PC-9 (cell line): ENCODE data around the gene UST. TPM values are rescaled to one million over a fixed set of nuclear protein-coding genes. Genes with fewer than 3 reads are reported as not detected.

Experiments
- BruUV-seq: library from RNA; stranded (reverse); fragments of 400-500 nt; replicated peaks from 2 replicates; lab custom pipeline; 2021; lab: Mats Ljungman, UMichigan
- CTCF ChIA-PET: fragments of 300-600 bp; sonication (Branson Sonifier 250); formaldehyde crosslinking; loops from one replicate; lab custom pipeline; 2022; ENCODE audit warnings: antibody characterized with exemption; lab: Charles Lee
- POLR2A ChIA-PET: fragments of 300-600 bp; sonication (Branson Sonifier 250); formaldehyde crosslinking; loops from one replicate; lab custom pipeline; 2022; ENCODE audit warnings: antibody characterized with exemption; ENCODE audit not compliant: unreplicated experiment; lab: Charles Lee
- DNase-seq, 2 experiments: peaks; one replicate each; pipeline versions ENCODE4 v3.0.0 to v3.0.0-alpha.2; 2015 to 2022; ENCODE audit warnings: mixed read lengths in 1 of 2
- H2AFZ ChIP-seq: fragments of 200-600 bp; sonication (generic); 2 replicates; pipeline ENCODE4 v1.8.1; 2017; ENCODE audit warnings: antibody characterized with exemption
- H3F3A ChIP-seq: fragments of 200-600 bp; sonication (generic); 2 replicates; pipeline ENCODE4 v1.8.1; 2017; ENCODE audit warnings: antibody characterized with exemption, mild to moderate bottlenecking, low read depth; ENCODE audit not compliant: insufficient read depth
- H3K27ac ChIP-seq: fragments of 200-600 bp; sonication (generic); 2 replicates; pipeline ENCODE4 v1.6.1; 2016; ENCODE audit warnings: mixed run types
- H3K27me3 ChIP-seq: fragments of 200-600 bp; sonication (generic); 2 replicates; pipeline ENCODE4 v1.6.1; 2016; ENCODE audit warnings: low read depth, mixed run types; ENCODE audit not compliant: insufficient read depth
- H3K36me3 ChIP-seq: fragments of 200-600 bp; sonication (generic); 2 replicates; pipeline ENCODE4 v1.6.1; 2016; ENCODE audit warnings: low read depth, mixed run types
- H3K4me1 ChIP-seq: fragments of 200-600 bp; sonication (generic); replicated peaks from 2 replicates; pipeline ENCODE4 v1.6.1; 2016; ENCODE audit warnings: mixed run types; ENCODE audit not compliant: insufficient read depth
- H3K4me2 ChIP-seq: fragments of 200-600 bp; sonication (generic); 2 replicates; pipeline ENCODE4 v1.6.1; 2017; ENCODE audit warnings: mixed run types
- H3K4me3 ChIP-seq: fragments of 200-600 bp; sonication (generic); 2 replicates; pipeline ENCODE4 v1.6.1; 2016; ENCODE audit warnings: mixed run types
- H3K79me2 ChIP-seq: fragments of 200-600 bp; sonication (generic); 2 replicates; pipeline ENCODE4 v1.6.1; 2017; ENCODE audit warnings: low read depth, mixed run types
- H3K9me2 ChIP-seq: fragments of 200-600 bp; sonication (generic); 2 replicates; pipeline ENCODE4 v1.8.1; 2017; ENCODE audit warnings: mild to moderate bottlenecking; ENCODE audit not compliant: insufficient read depth
- H3K9me3 ChIP-seq: fragments of 200-600 bp; sonication (generic); 2 replicates; pipeline ENCODE4 v1.8.1; 2016; ENCODE audit warnings: low read depth; ENCODE audit not compliant: insufficient read depth
- H4K20me1 ChIP-seq: fragments of 200-600 bp; sonication (generic); 2 replicates; pipeline ENCODE4 v1.8.1; 2017; ENCODE audit not compliant: insufficient read depth
- EZH2 ChIP-seq: fragments of 200-600 bp; sonication (generic); IDR thresholded peaks from 2 replicates; pipeline ENCODE4 v1.8.0; 2017; ENCODE audit warnings: antibody characterized with exemption, low read depth
- intact Hi-C: fragments of 100-400 bp; cut with micrococcal nuclease; formaldehyde crosslinking; loops from one replicate; pipeline ENCODE4 v1.10.0; 2022; ENCODE audit not compliant: unreplicated experiment
- total RNA-seq: library from RNA; stranded (reverse); gene quantifications from 2 replicates; pipeline ENCODE4 v1.2.3, GENCODE V29; 2021
- TF ChIP-seq, protein P1 (sequence below): fragments of 200-600 bp; sonication (generic); conservative IDR thresholded peaks from 2 replicates; pipeline ENCODE4 v1.6.1; 2017; ENCODE audit warnings: mixed run types, antibody characterized with exemption, mild to moderate bottlenecking, moderate library complexity

UST gene
- total RNA-seq, 1 experiment from 2014 or later, result 4.2 TPM

DNA sequence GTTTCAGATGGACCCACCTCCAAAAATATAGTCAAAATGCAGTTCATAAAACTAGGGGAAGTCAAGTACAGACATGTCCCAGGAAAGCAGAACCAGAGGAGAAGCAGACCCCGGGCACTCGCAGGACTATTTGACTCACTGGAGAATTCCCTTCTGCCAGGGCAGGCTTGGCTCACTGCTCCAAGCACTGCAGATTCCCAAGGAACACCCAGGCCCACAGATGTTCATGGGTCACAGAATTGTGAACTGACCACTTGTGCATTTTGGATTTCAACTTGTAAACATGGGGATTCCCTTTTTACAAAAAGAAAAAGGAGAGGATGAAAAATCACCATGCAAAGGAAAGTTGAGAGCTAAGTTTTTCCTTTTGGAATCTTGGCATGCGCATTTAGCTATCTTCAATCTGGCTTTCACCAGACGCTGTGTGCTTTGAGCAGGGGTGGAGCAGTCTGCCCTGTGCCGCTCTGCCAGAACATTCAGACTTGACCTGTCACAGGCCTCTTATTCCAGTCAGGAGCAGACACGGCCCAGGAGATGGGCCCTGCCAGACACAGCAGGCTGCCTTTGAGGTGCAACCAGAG is 333.2 kb downstream of the UST start:
- Histone ChIP-seq H3K9me3 (no peaks in the 10 kb centered on the region), H3K36me3 (no peaks in the 10 kb centered on the region), H3K79me2 (no peaks in the 10 kb centered on the region), H3K9me2 (no peaks in the 10 kb centered on the region), H4K20me1 (no peaks in the 10 kb centered on the region), H3K27me3 (no peaks in the 10 kb centered on the region), H3K4me3 (no peak overlapping the region), H3K27ac (no peak overlapping the region), H3K4me1 (peaks cover 53% of the 10 kb centered on the region), H3K4me2 (no peak overlapping the region), H3F3A (peaks cover 19% of the 10 kb centered on the region), H2AFZ (no peak overlapping the region)
- no TSS peak for BruUV-seq
- DNase-seq, result no peak
- intact Hi-C loops, result loop anchor here (5.0 kb wide), 1 partner anchor 87 kb away; no protein-coding TSS in a partner anchor
- ChIA-PET POLR2A (interaction anchor here (0.6 kb wide), 1 partner anchor 48 kb away, joined by 4 read pairs; no protein-coding TSS in a partner anchor), CTCF (no interaction called here)
- TF ChIP-seq EZH2, result no peak
- TF ChIP-seq, protein P1, sequence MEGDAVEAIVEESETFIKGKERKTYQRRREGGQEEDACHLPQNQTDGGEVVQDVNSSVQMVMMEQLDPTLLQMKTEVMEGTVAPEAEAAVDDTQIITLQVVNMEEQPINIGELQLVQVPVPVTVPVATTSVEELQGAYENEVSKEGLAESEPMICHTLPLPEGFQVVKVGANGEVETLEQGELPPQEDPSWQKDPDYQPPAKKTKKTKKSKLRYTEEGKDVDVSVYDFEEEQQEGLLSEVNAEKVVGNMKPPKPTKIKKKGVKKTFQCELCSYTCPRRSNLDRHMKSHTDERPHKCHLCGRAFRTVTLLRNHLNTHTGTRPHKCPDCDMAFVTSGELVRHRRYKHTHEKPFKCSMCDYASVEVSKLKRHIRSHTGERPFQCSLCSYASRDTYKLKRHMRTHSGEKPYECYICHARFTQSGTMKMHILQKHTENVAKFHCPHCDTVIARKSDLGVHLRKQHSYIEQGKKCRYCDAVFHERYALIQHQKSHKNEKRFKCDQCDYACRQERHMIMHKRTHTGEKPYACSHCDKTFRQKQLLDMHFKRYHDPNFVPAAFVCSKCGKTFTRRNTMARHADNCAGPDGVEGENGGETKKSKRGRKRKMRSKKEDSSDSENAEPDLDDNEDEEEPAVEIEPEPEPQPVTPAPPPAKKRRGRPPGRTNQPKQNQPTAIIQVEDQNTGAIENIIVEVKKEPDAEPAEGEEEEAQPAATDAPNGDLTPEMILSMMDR, result no peak

- TF ChIP-seq, protein P1, result no peak
- no peak for TF ChIP-seq EZH2
- Histone ChIP-seq H3K27me3 (no peaks in the 10 kb centered on the region), H3K4me2 (no peak overlapping the region), H3K4me3 (no peak overlapping the region), H3K79me2 (no peaks in the 10 kb centered on the region), H3K36me3 (no peaks in the 10 kb centered on the region), H3K9me3 (no peaks in the 10 kb centered on the region), H3K27ac (no peak overlapping the region), H4K20me1 (no peaks in the 10 kb centered on the region), H3K9me2 (no peaks in the 10 kb centered on the region), H2AFZ (no peak overlapping the region), H3K4me1 (peaks cover 48% of the 10 kb centered on the region), H3F3A (peaks cover 14% of the 10 kb centered on the region)
- CTCF ChIA-PET, result no interaction called here
- DNase-seq, result no peak
- BruUV-seq, result no TSS peak
- POLR2A ChIA-PET, result no interaction called here
- intact Hi-C loops, result loop anchor here (5.0 kb wide), 1 partner anchor 87 kb away; no protein-coding TSS in a partner anchor
Observed at GRCh38 chr6:149080511-149080910, 333.7 kb downstream of the UST start.

DNA sequence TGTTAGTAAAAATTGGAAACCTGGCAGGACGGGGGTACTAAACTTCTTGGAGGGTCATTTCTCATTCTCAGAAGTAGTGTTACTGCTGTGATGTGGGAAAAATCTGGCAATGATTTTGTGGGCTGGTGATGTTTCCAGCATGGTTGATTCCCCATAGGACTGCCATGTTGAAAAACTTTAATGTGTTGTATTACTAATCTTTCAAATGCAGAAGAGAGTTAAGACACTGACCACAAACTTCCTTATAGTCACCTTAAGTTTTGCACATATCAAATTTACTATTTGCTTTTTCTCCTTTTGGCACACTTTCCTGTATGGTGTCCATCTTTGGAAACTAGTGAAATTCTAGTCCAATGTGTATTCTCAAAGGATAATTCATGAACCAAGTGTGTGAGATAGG is 334.5 kb downstream of the UST start:
- ChIA-PET POLR2A (no interaction called here), CTCF (no interaction called here)
- Histone ChIP-seq H3K4me1 (peaks cover 41% of the 10 kb centered on the region), H3K79me2 (no peaks in the 10 kb centered on the region), H3K4me2 (no peak overlapping the region), H3F3A (peaks cover 7% of the 10 kb centered on the region; the same call in 1 of the 2 replicates), H3K4me3 (no peak overlapping the region), H3K27me3 (no peaks in the 10 kb centered on the region), H3K9me3 (no peaks in the 10 kb centered on the region), H4K20me1 (no peaks in the 10 kb centered on the region), H3K27ac (no peak overlapping the region), H3K9me2 (no peaks in the 10 kb centered on the region), H2AFZ (no peak overlapping the region), H3K36me3 (no peaks in the 10 kb centered on the region)
- intact Hi-C loops, result loop anchor here (5.0 kb wide), 1 partner anchor 86 kb away; no protein-coding TSS in a partner anchor
- BruUV-seq, result no TSS peak
- DNase-seq, result no peak
- TF ChIP-seq EZH2, result no peak
- TF ChIP-seq, protein P1, result no peak
